Prostate gland (tissue), 2 donors: Measurements from ENCODE around the gene TUT7.

Source experiments
- CTCF ChIP-seq, 4 experiments: fragments of 200-600 bp in 2 of 4; fragments of 450-650 bp in 2 of 4; sonication (generic) in 2 of 4; IDR thresholded peaks; 1 replicate in 3 of 4; 2 replicates in 1 of 4; pipeline ENCODE4 v1.5.1; 2016 to 2019; ENCODE audit warnings: antibody characterized with exemption in 4 of 4, mild to moderate bottlenecking in 2 of 4, moderate library complexity in 2 of 4
- POLR2AphosphoS5 ChIP-seq: sonication (generic); formaldehyde crosslinking; IDR thresholded peaks from one replicate; pipeline ENCODE4 v1.6.1; 2017; ENCODE audit warnings: antibody characterized with exemption

DNA sequence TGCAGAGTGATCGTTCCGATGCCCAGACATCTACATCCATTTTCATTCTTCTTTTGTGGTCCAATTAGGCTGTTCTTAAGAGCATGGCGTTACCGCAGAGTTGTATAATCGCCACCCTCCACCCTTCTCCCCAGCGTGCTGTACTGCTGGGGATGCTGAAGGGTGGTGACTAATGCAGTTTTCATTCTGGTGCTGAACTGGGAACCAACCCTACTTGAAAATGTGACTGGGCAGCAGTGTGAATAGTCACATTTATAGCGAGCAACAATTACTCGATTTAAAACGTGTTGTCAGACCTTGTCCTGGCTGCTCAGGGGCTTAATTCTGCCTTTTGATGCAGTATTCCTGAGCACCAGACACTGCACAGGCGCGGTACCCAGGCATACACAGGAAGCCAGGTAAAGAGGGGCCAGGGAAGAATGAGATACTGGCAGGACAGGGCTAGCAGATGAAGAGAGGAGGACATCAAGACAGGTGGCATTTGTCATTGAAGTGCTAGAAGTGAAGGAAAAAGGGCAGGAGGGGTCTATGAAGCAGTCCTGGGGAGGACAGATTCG, 71.2 kb downstream of the TUT7 start:
- TF ChIP-seq CTCF (IDR thresholded peaks at IDR 0.05) (no peak), POLR2AphosphoS5 (no peak)
